Kidney tubule cell (primary cell): ENCODE results near the gene TNIP1.
A peak's percentile ranks its signal among the peaks of the same experiment; 100 is the strongest.

ENCODE experiments used
- DNase-seq: peaks from one replicate; pipeline ENCODE4 v3.0.0-alpha.2; 2018; ENCODE audit warnings: low spot score

Gene TNIP1

GRCh38 chr5:151022511-151023018, 58.3 kb downstream of the TNIP1 start:
- peak; percentile 91 for DNase-seq

- no peak for DNase-seq
Observed at GRCh38 chr5:151021746-151022145, 59.1 kb downstream of the TNIP1 start.

- peak; percentile 78 for DNase-seq
Observed at GRCh38 chr5:151020304-151021110, 60.3 kb downstream of the TNIP1 start, which contains the start of gene GPX3. Gene GPX3, plus strand, starts transcription at chr5:151020591. Its CDS starts 64 bp downstream, at chr5:151020655.

- no peak for DNase-seq
Observed at GRCh38 chr5:151019331-151019730, 61.5 kb downstream of the TNIP1 start.

- no peak for DNase-seq
Observed at GRCh38 chr5:151018846-151019245, 62.0 kb downstream of the TNIP1 start.

- DNase-seq = no peak
Observed at GRCh38 chr5:151017897-151018296, 62.9 kb downstream of the TNIP1 start.

GRCh38 chr5:151016700-151017099, 64.1 kb downstream of the TNIP1 start:
- no peak for DNase-seq

GRCh38 chr5:151015974-151016587, 64.8 kb downstream of the TNIP1 start:
- DNase-seq = no peak

- peak; percentile 77 for DNase-seq
Observed at GRCh38 chr5:151014680-151015343, 66.0 kb downstream of the TNIP1 start.

- no peak for DNase-seq
Observed at GRCh38 chr5:151012862-151013261, 68.0 kb downstream of the TNIP1 start.

GRCh38 chr5:151008906-151009305, 71.9 kb downstream of the TNIP1 start:
- DNase-seq = no peak

- DNase-seq = no peak
Observed at GRCh38 chr5:151008210-151008491, 72.7 kb downstream of the TNIP1 start.

GRCh38 chr5:151007430-151008209, 73.2 kb downstream of the TNIP1 start:
- no peak for DNase-seq

- DNase-seq = no peak
Observed at GRCh38 chr5:151006704-151007334, 74.0 kb downstream of the TNIP1 start.

- no peak for DNase-seq
Observed at GRCh38 chr5:151005950-151006576, 74.8 kb downstream of the TNIP1 start.

- no peak for DNase-seq
Observed at GRCh38 chr5:151005187-151005949, 75.5 kb downstream of the TNIP1 start.

GRCh38 chr5:151004499-151004898, 76.3 kb downstream of the TNIP1 start:
- no peak for DNase-seq

- no peak for DNase-seq
Observed at GRCh38 chr5:151003503-151003860, 77.4 kb downstream of the TNIP1 start.

GRCh38 chr5:151002681-151003502, 77.9 kb downstream of the TNIP1 start:
- no peak for DNase-seq

- DNase-seq = peak; percentile 64
Observed at GRCh38 chr5:151002250-151002649, 78.6 kb downstream of the TNIP1 start.
